Measurements from ENCODE around the gene SPRY1. TPM values are rescaled to one million over a fixed set of nuclear protein-coding genes. Genes with fewer than 3 reads are reported as not detected.

Gene SPRY1
- total and polyA plus RNA-seq, 2 of the 8 experiments (the other 6 are each of a cell fraction or from before 2014, with no cell fraction given), result 11.7 to 56.2 TPM

DNA sequence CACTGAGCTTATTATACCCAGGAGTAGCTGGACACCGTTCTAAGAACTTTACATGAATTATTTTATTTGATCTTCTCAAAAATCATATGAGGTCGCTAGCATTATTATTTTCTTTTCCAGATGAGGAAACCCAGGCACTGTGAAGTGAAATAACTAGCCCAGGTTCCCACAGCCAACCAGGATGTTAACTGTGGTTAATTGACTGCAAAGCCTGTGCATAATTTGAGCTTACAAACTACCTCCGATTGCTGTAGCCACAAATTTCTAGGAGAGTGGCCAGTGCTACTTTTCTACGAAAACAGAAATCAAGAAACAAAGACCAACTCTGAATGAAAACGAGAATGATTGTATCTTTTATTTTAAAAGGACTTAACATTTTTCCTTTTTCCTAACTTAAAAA lies 27.2 kb downstream of the SPRY1 start:
- ChIA-PET CTCF (ENCODE audit: partially characterized antibody) (interaction anchor here (0.6 to 2.0 kb wide), 3 partner anchors 11 to 25 kb away, joined by 3 to 6 read pairs (median 5); no protein-coding TSS in a partner anchor), POLR2A (ENCODE audit: partially characterized antibody) (interaction anchor here (1.2 kb wide), 1 partner anchor 27 kb away, joined by 3 read pairs; the partner anchor contains the start of gene SPRY1)
- FAIRE-seq, result no peak
- H2AFZ ChIP-seq (ENCODE audit: low read length), result no peak overlapping the region
- no peaks in the 10 kb centered on the region for H3K79me2 ChIP-seq (ENCODE audit: control insufficient read depth in 1 of 2, insufficient read depth in 2 of 2, low read length in 2 of 2)
- no peak overlapping the region for H2AK5ac ChIP-seq (ENCODE audit: low read depth, low read length)
- H3K27ac ChIP-seq (ENCODE audit: low read depth, low read length), result no peak overlapping the region
- no peaks in the 10 kb centered on the region for H4K20me1 ChIP-seq (replicated peaks in 1 of 2; ENCODE audit: control insufficient read depth in 1 of 2, insufficient read depth in 2 of 2, low read length in 2 of 2)
- H3K9me3 ChIP-seq (ENCODE audit: insufficient read depth in 2 of 2, low read depth in 1 of 2, low read length in 1 of 2), result no peaks in the 10 kb centered on the region; a peak in 1 of 4 replicates
- 94% methylated on average over 5 of the region's 5 CpGs; no CpG with 5 or more reads in 1 of the 2 experiments for WGBS, 2 experiments (ENCODE audit: extremely low coverage in 1 of 2, insufficient coverage in 1 of 2, insufficient read length in 1 of 2, insufficient replicate concordance in 2 of 2, low coverage in 1 of 2, low lambda C conversion rate in 2 of 2, missing lambda C conversion rate in 1 of 2)
- no peak overlapping the region for H2BK12ac ChIP-seq (ENCODE audit: low read depth, low read length)
- no peak for DNase-seq (ENCODE audit: low read depth in 1 of 2, low spot score in 2 of 2)
- no peak overlapping the region for H3K4me3 ChIP-seq (ENCODE audit: extremely low read depth in 1 of 4, insufficient read depth in 2 of 4, low read depth in 3 of 4, low read length in 4 of 4)
- no peak overlapping the region for H2BK15ac ChIP-seq (ENCODE audit: low read length)
- H3K23me2 ChIP-seq (ENCODE audit: low read depth, low read length), result no peaks in the 10 kb centered on the region
- no peaks in the 10 kb centered on the region for H3K27me3 ChIP-seq (replicated peaks in 1 of 4; ENCODE audit: control insufficient read depth in 3 of 4, extremely low read depth in 1 of 4, insufficient read depth in 3 of 4, low read length in 3 of 4)
- no peak overlapping the region for H2BK20ac ChIP-seq (ENCODE audit: low read length)
- TF ChIP-seq GTF2F1 (IDR thresholded peaks at IDR 0.05; ENCODE audit: borderline replicate concordance, low read depth, low read length) (no peak), FOSL1 (IDR thresholded peaks at IDR 0.05; ENCODE audit: insufficient read depth, low read depth, low read length) (no peak), EP300 (IDR thresholded peaks at IDR 0.05; ENCODE audit: borderline replicate concordance in 1 of 2, low read depth in 2 of 2, low read length in 2 of 2) (no peak), SIX5 (IDR thresholded peaks at IDR 0.05; ENCODE audit: low read depth, low read length) (no peak), SAP30 (IDR thresholded peaks at IDR 0.05; ENCODE audit: insufficient read depth, insufficient replicate concordance, low read length) (no peak), KDM4A (IDR thresholded peaks at IDR 0.05; ENCODE audit: low read depth, low read length, severe bottlenecking) (no peak), CTBP2 (IDR thresholded peaks at IDR 0.05; ENCODE audit: borderline replicate concordance, insufficient read depth, insufficient read length, low read length) (no peak), JUN (IDR thresholded peaks at IDR 0.05; ENCODE audit: low read depth, low read length) (no peak), KDM5A (IDR thresholded peaks at IDR 0.05; ENCODE audit: low read length) (no peak)
- TF ChIP-seq, protein P1, sequence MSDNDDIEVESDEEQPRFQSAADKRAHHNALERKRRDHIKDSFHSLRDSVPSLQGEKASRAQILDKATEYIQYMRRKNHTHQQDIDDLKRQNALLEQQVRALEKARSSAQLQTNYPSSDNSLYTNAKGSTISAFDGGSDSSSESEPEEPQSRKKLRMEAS (IDR thresholded peaks at IDR 0.05), result no peak
- no peaks in the 10 kb centered on the region for H3K79me1 ChIP-seq (ENCODE audit: low read depth, low read length)
- H4K91ac ChIP-seq (replicated peaks; ENCODE audit: insufficient read length, low read length), result no peak overlapping the region
- peaks cover 0 to 2% (median 1%) of the 10 kb centered on the region in 4 experiments; a peak in 4 of 7 replicates for H3K4me1 ChIP-seq (replicated peaks in 1 of 4; ENCODE audit: control insufficient read depth in 3 of 4, insufficient read depth in 4 of 4, low read length in 3 of 4)
- H3K4me2 ChIP-seq (ENCODE audit: insufficient read depth in 1 of 2, low read depth in 2 of 2, low read length in 2 of 2), result no peak overlapping the region
- H3K56ac ChIP-seq (replicated peaks; ENCODE audit: insufficient read length, low read depth, low read length), result no peak overlapping the region
- H3K14ac ChIP-seq (ENCODE audit: insufficient read length), result no peak overlapping the region
- no peak overlapping the region for H3K4ac ChIP-seq (replicated peaks; ENCODE audit: insufficient read length, low read depth, low read length)
- no peaks in the 10 kb centered on the region for H3K36me3 ChIP-seq (ENCODE audit: control insufficient read depth in 2 of 4, insufficient read depth in 4 of 4, low read length in 3 of 4)
- H2BK5ac ChIP-seq (ENCODE audit: low read depth, low read length), result no peak overlapping the region
- no peak overlapping the region for H2BK120ac ChIP-seq (replicated peaks; ENCODE audit: low read depth, low read length)
- H4K5ac ChIP-seq (ENCODE audit: insufficient read length, low read depth, low read length), result no peak overlapping the region
- H3K18ac ChIP-seq (ENCODE audit: extremely low read depth, low read length), result no peak overlapping the region
- no peak overlapping the region for H3K9ac ChIP-seq (replicated peaks in 1 of 4; ENCODE audit: extremely low read depth in 1 of 4, low read depth in 3 of 4, low read length in 3 of 4)
- H3K23ac ChIP-seq (ENCODE audit: insufficient read length), result no peak overlapping the region
- no peak overlapping the region for H4K8ac ChIP-seq (ENCODE audit: extremely low read depth, insufficient read depth, low read length)
